ENCODE measurements around the gene CLCA2.

CLCA2 gene, protein sequence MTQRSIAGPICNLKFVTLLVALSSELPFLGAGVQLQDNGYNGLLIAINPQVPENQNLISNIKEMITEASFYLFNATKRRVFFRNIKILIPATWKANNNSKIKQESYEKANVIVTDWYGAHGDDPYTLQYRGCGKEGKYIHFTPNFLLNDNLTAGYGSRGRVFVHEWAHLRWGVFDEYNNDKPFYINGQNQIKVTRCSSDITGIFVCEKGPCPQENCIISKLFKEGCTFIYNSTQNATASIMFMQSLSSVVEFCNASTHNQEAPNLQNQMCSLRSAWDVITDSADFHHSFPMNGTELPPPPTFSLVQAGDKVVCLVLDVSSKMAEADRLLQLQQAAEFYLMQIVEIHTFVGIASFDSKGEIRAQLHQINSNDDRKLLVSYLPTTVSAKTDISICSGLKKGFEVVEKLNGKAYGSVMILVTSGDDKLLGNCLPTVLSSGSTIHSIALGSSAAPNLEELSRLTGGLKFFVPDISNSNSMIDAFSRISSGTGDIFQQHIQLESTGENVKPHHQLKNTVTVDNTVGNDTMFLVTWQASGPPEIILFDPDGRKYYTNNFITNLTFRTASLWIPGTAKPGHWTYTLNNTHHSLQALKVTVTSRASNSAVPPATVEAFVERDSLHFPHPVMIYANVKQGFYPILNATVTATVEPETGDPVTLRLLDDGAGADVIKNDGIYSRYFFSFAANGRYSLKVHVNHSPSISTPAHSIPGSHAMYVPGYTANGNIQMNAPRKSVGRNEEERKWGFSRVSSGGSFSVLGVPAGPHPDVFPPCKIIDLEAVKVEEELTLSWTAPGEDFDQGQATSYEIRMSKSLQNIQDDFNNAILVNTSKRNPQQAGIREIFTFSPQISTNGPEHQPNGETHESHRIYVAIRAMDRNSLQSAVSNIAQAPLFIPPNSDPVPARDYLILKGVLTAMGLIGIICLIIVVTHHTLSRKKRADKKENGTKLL

DNA sequence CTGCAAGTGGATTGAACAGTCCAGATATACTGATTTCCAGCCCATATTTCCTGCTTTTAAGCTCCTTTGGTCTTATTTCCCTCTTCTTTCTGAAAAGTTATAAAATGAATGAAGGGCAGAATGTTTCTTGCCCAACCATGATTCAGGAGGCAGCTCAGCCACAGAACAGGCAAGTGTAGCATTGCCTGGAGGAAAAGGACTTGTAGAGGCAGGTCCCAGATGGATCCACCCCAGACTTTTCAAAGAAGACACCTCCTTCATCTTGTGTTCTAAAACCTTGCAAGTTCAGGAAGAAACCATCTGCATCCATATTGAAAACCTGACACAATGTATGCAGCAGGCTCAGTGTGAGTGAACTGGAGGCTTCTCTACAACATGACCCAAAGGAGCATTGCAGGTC, at the start of gene CLCA2:
CLCA2 (plus strand) TSS at position 299 of the 400 bp plus-strand sequence; CDS start at position 376, 77 bp downstream.
- no peaks in the 10 kb centered on the region for H3K9me3 ChIP-seq (ENCODE audit: insufficient read depth, low read depth, low read length)
- H3K4me1 ChIP-seq (ENCODE audit: insufficient read depth, low read length), result no peaks in the 10 kb centered on the region
- H3K27ac ChIP-seq (ENCODE audit: low read length), result no peak within 1 kb of the TSS
- no peak within 1 kb of the TSS for H3K4me3 ChIP-seq (ENCODE audit: low read length)
- no peaks in the 10 kb centered on the region for H3K27me3 ChIP-seq (ENCODE audit: insufficient read depth, low read length)
- no peak within 1 kb of the TSS for H3K9ac ChIP-seq (ENCODE audit: low read depth, low read length)
- no peaks in the 10 kb centered on the region for H3K36me3 ChIP-seq (ENCODE audit: insufficient read depth, low read depth, low read length)

- Histone ChIP-seq H3K9me3 (ENCODE audit: insufficient read depth, low read depth, low read length) (peaks cover 22% of the 10 kb centered on the region), H3K27ac (ENCODE audit: low read length) (no peak overlapping the region), H3K4me1 (ENCODE audit: insufficient read depth, low read length) (no peaks in the 10 kb centered on the region), H3K36me3 (ENCODE audit: insufficient read depth, low read depth, low read length) (peaks cover 40% of the 10 kb centered on the region), H3K27me3 (ENCODE audit: insufficient read depth, low read length) (no peaks in the 10 kb centered on the region), H3K4me3 (ENCODE audit: low read length) (no peak overlapping the region), H3K9ac (ENCODE audit: low read depth, low read length) (no peak overlapping the region)
Measured at GRCh38 chr1:86375688-86376087, 48.3 kb upstream of the CLCA2 start.

- peaks cover 22% of the 10 kb centered on the region for H3K9me3 ChIP-seq (ENCODE audit: insufficient read depth, low read depth, low read length)
- H3K36me3 ChIP-seq (ENCODE audit: insufficient read depth, low read depth, low read length), result peaks cover 37% of the 10 kb centered on the region
- no peak overlapping the region for H3K27ac ChIP-seq (ENCODE audit: low read length)
- H3K4me1 ChIP-seq (ENCODE audit: insufficient read depth, low read length), result no peaks in the 10 kb centered on the region
- no peak overlapping the region for H3K9ac ChIP-seq (ENCODE audit: low read depth, low read length)
- no peaks in the 10 kb centered on the region for H3K27me3 ChIP-seq (ENCODE audit: insufficient read depth, low read length)
- H3K4me3 ChIP-seq (ENCODE audit: low read length), result no peak overlapping the region
Measured at GRCh38 chr1:86377341-86377740, 46.6 kb upstream of the CLCA2 start.

- Histone ChIP-seq H3K9me3 (ENCODE audit: insufficient read depth, low read depth, low read length) (peaks cover 22% of the 10 kb centered on the region), H3K27ac (ENCODE audit: low read length) (no peak overlapping the region), H3K27me3 (ENCODE audit: insufficient read depth, low read length) (no peaks in the 10 kb centered on the region), H3K36me3 (ENCODE audit: insufficient read depth, low read depth, low read length) (peaks cover 33% of the 10 kb centered on the region), H3K4me1 (ENCODE audit: insufficient read depth, low read length) (no peaks in the 10 kb centered on the region), H3K9ac (ENCODE audit: low read depth, low read length) (no peak overlapping the region), H3K4me3 (ENCODE audit: low read length) (no peak overlapping the region)
Measured at GRCh38 chr1:86378813-86379212, 45.2 kb upstream of the CLCA2 start.

- Histone ChIP-seq H3K36me3 (ENCODE audit: insufficient read depth, low read depth, low read length) (peaks cover 24% of the 10 kb centered on the region), H3K27me3 (ENCODE audit: insufficient read depth, low read length) (no peaks in the 10 kb centered on the region), H3K27ac (ENCODE audit: low read length) (no peak overlapping the region), H3K4me1 (ENCODE audit: insufficient read depth, low read length) (no peaks in the 10 kb centered on the region), H3K4me3 (ENCODE audit: low read length) (no peak overlapping the region), H3K9me3 (ENCODE audit: insufficient read depth, low read depth, low read length) (peaks cover 22% of the 10 kb centered on the region), H3K9ac (ENCODE audit: low read depth, low read length) (no peak overlapping the region)
Measured at GRCh38 chr1:86380257-86380861, 43.6 kb upstream of the CLCA2 start.

- Histone ChIP-seq H3K4me3 (ENCODE audit: low read length) (no peak overlapping the region), H3K27me3 (ENCODE audit: insufficient read depth, low read length) (no peaks in the 10 kb centered on the region), H3K4me1 (ENCODE audit: insufficient read depth, low read length) (no peaks in the 10 kb centered on the region), H3K9me3 (ENCODE audit: insufficient read depth, low read depth, low read length) (peaks cover 22% of the 10 kb centered on the region), H3K9ac (ENCODE audit: low read depth, low read length) (no peak overlapping the region), H3K27ac (ENCODE audit: low read length) (no peak overlapping the region), H3K36me3 (ENCODE audit: insufficient read depth, low read depth, low read length) (peaks cover 17% of the 10 kb centered on the region)
Measured at GRCh38 chr1:86381223-86381622, 42.7 kb upstream of the CLCA2 start.

DNA sequence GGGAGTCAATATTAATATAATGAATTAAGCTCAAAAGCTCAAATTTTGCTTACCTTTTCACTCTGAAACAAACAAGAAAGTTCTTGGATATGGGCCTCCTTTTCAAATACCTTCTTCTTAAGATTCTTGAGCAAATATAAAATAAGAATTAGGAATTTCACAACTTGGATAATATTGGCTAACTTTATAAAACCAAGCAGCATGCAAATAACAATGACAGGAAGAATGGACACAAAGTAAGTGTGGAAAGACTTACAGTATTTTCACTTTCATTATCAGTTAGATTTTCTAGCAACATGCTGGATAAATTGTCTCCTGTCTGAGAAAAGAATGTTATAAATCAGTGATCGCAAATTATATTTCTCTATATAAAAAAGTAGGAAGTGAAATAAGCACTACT, 41.1 kb upstream of the CLCA2 start:
- Histone ChIP-seq H3K36me3 (ENCODE audit: insufficient read depth, low read depth, low read length) (peaks cover 8% of the 10 kb centered on the region), H3K27me3 (ENCODE audit: insufficient read depth, low read length) (no peaks in the 10 kb centered on the region), H3K9me3 (ENCODE audit: insufficient read depth, low read depth, low read length) (peaks cover 10% of the 10 kb centered on the region), H3K9ac (ENCODE audit: low read depth, low read length) (no peak overlapping the region), H3K27ac (ENCODE audit: low read length) (no peak overlapping the region), H3K4me3 (ENCODE audit: low read length) (no peak overlapping the region), H3K4me1 (ENCODE audit: insufficient read depth, low read length) (no peaks in the 10 kb centered on the region)

GRCh38 chr1:86387916-86388627, 35.9 kb upstream of the CLCA2 start:
- H3K4me1 ChIP-seq (ENCODE audit: insufficient read depth, low read length), result no peaks in the 10 kb centered on the region
- H3K27me3 ChIP-seq (ENCODE audit: insufficient read depth, low read length), result no peaks in the 10 kb centered on the region
- H3K4me3 ChIP-seq (ENCODE audit: low read length), result no peak overlapping the region
- H3K36me3 ChIP-seq (ENCODE audit: insufficient read depth, low read depth, low read length), result no peaks in the 10 kb centered on the region
- no peaks in the 10 kb centered on the region for H3K9me3 ChIP-seq (ENCODE audit: insufficient read depth, low read depth, low read length)
- no peak overlapping the region for H3K27ac ChIP-seq (ENCODE audit: low read length)
- no peak overlapping the region for H3K9ac ChIP-seq (ENCODE audit: low read depth, low read length)

DNA sequence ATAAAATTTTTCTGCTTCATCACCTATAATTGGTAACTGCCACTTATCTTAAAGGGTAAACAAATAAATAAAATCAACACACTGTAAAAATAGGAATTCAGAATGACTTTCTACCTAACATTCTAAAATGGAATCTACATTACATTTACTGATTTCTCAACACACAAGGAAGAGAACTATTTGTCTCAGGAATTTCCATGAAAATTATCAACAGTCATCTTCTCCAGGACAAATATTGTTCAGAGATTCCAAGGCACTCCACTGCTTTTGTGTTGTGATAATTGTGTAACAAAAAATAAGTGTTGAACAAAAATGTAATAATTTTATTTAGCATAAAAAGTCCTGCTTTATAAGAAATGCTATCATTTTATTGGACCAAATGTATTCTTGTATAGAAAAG, 35.2 kb upstream of the CLCA2 start:
- H3K27me3 ChIP-seq (ENCODE audit: insufficient read depth, low read length), result no peaks in the 10 kb centered on the region
- no peak overlapping the region for H3K9ac ChIP-seq (ENCODE audit: low read depth, low read length)
- no peak overlapping the region for H3K27ac ChIP-seq (ENCODE audit: low read length)
- H3K36me3 ChIP-seq (ENCODE audit: insufficient read depth, low read depth, low read length), result no peaks in the 10 kb centered on the region
- no peaks in the 10 kb centered on the region for H3K9me3 ChIP-seq (ENCODE audit: insufficient read depth, low read depth, low read length)
- H3K4me3 ChIP-seq (ENCODE audit: low read length), result no peak overlapping the region
- no peaks in the 10 kb centered on the region for H3K4me1 ChIP-seq (ENCODE audit: insufficient read depth, low read length)

DNA sequence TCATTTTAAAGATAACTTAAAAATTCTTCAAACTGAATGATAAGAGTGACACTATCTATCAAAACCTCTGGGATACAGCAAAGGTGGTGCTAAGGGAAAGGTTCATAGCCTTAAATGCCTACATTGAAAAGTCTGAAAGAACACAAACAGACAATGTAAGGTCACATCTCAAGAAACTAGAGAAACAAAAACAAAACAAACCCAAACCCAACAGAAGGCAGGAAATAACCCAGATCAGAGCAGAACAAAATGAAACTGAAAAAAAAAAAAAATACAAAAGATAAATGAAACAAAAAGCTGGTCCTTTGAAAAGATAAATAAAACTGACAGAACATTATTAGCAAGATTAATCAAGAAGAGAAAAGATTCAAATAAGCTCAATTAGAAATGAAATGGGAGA, 34.7 kb upstream of the CLCA2 start:
- no peaks in the 10 kb centered on the region for H3K36me3 ChIP-seq (ENCODE audit: insufficient read depth, low read depth, low read length)
- no peak overlapping the region for H3K4me3 ChIP-seq (ENCODE audit: low read length)
- no peak overlapping the region for H3K27ac ChIP-seq (ENCODE audit: low read length)
- H3K4me1 ChIP-seq (ENCODE audit: insufficient read depth, low read length), result no peaks in the 10 kb centered on the region
- H3K9ac ChIP-seq (ENCODE audit: low read depth, low read length), result no peak overlapping the region
- no peaks in the 10 kb centered on the region for H3K27me3 ChIP-seq (ENCODE audit: insufficient read depth, low read length)
- no peaks in the 10 kb centered on the region for H3K9me3 ChIP-seq (ENCODE audit: insufficient read depth, low read depth, low read length)

DNA sequence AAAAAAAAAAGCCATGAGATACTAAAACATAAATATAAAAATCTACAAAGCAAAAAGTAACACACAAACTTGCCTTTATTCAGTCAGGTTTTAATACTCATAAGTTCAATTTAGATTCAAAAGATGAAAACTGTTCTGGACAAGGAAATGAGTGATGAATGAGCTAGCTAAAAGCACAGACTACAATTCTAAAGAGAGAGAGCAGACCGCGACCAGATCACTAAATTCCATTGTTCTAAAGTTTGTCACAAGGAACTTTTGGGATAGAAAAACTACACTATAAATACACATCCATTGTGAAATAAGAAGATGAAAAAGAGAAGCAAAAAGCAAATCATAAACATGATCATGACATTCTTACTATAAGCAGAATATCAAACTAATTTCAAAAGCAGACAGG, 29.6 kb upstream of the CLCA2 start:
- H3K36me3 ChIP-seq (ENCODE audit: insufficient read depth, low read depth, low read length), result no peaks in the 10 kb centered on the region
- no peak overlapping the region for H3K4me3 ChIP-seq (ENCODE audit: low read length)
- H3K9me3 ChIP-seq (ENCODE audit: insufficient read depth, low read depth, low read length), result no peaks in the 10 kb centered on the region
- peaks cover 4% of the 10 kb centered on the region; the same call in 1 of the 2 replicates for H3K4me1 ChIP-seq (ENCODE audit: insufficient read depth, low read length)
- no peak overlapping the region for H3K27ac ChIP-seq (ENCODE audit: low read length)
- H3K9ac ChIP-seq (ENCODE audit: low read depth, low read length), result no peak overlapping the region
- H3K27me3 ChIP-seq (ENCODE audit: insufficient read depth, low read length), result no peaks in the 10 kb centered on the region

Data from iPS-20b (cell line).